HG03280 (cell line): ENCODE results near the gene CYP2E1.
"Not testable (repeated sequence)": the region's sequence is repeated elsewhere in the genome, so short reads cannot be mapped to it uniquely, and the experiment has no call there.

Source experiments
- ATAC-seq: cut with Tn5 transposase; IDR thresholded peaks from one replicate; pipeline ENCODE4 v1.9.1; 2021; ENCODE audit warnings: mild to moderate bottlenecking, moderate library complexity; ENCODE audit not compliant: unreplicated experiment

Gene CYP2E1

GRCh38 chr10:133528296-133528844 is 1.2 kb downstream of the CYP2E1 start:
- ATAC-seq: no peak

- ATAC-seq: no peak
These were observed 1.8 kb downstream of the CYP2E1 start for GRCh38 chr10:133528845-133529575.

GRCh38 chr10:133529576-133529946 is 2.4 kb downstream of the CYP2E1 start:
- ATAC-seq: no peak

- no peak for ATAC-seq
These were observed 3.3 kb downstream of the CYP2E1 start for GRCh38 chr10:133530506-133530905.

GRCh38 chr10:133532871-133533270 is 5.7 kb downstream of the CYP2E1 start:
- no peak for ATAC-seq

- ATAC-seq: no peak
These were observed 7.3 kb downstream of the CYP2E1 start for GRCh38 chr10:133534417-133534816.

- no peak for ATAC-seq
These were observed 9.0 kb downstream of the CYP2E1 start for GRCh38 chr10:133536198-133536597.

GRCh38 chr10:133537546-133538545 is 10.7 kb downstream of the CYP2E1 start:
- no peak for ATAC-seq

GRCh38 chr10:133541441-133541975 is 14.3 kb downstream of the CYP2E1 start:
- ATAC-seq: not testable (repeated sequence)

GRCh38 chr10:133544506-133544905 is 17.3 kb downstream of the CYP2E1 start:
- ATAC-seq: no peak

GRCh38 chr10:133554600-133554999 is 27.4 kb downstream of the CYP2E1 start:
- no peak for ATAC-seq

GRCh38 chr10:133555521-133555920 is 28.4 kb downstream of the CYP2E1 start:
- no peak for ATAC-seq

GRCh38 chr10:133557381-133557780 is 30.2 kb downstream of the CYP2E1 start:
- no peak for ATAC-seq

- no peak for ATAC-seq
These were observed 32.1 kb downstream of the CYP2E1 start for GRCh38 chr10:133559216-133559615.

- no peak for ATAC-seq
These were observed 37.7 kb downstream of the CYP2E1 start for GRCh38 chr10:133564816-133565215.

GRCh38 chr10:133565441-133566294 is 38.5 kb downstream of the CYP2E1 start, which contains the start of gene SYCE1:
Gene SYCE1 (minus strand): TSS chr10:133565583. CDS start chr10:133565529, 54 bp downstream.
- no peak for ATAC-seq

- ATAC-seq: no peak
These were observed 40.0 kb downstream of the CYP2E1 start for GRCh38 chr10:133567119-133567518.

GRCh38 chr10:133567609-133568286 is 40.6 kb downstream of the CYP2E1 start:
- ATAC-seq: no peak

- no peak for ATAC-seq
These were observed 41.1 kb downstream of the CYP2E1 start for GRCh38 chr10:133568287-133568614.
